Smooth muscle cell of the brain vasculature (primary cell): ENCODE data around the gene HK1.

ENCODE experiments used
- DNase-seq: peaks from one replicate; pipeline ENCODE4 v3.0.0-alpha.2; 2012; ENCODE audit warnings: low read depth, low spot score

The HK1 gene

DNA sequence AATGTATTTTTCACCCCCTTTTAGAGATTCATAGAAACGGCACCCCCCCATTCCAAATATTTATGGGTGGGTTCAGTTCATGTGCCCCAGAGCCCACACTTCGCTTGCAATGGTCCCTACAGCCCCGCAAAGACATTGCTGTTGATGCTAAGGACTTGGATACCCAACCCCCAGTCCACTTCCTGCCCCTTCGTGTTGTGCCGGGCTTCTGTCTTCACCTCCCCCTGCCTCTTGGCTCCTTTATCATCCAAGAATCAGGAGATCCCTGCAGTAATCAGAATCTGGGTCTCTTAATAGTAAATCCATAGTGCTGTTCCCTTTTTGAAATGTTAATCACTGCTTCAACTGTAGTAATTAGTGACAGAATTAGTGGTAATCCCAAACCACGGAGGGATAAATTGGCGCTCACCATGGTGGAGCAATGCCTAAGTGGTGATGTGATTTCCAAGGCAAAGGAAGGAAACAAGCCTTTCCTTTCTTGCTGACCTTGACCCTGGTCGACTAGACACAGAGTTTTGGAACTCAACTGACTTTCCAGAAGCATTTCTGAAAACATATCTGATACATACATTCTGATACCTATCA lies 67.7 kb downstream of the HK1 start:
- DNase-seq, result no peak

DNA sequence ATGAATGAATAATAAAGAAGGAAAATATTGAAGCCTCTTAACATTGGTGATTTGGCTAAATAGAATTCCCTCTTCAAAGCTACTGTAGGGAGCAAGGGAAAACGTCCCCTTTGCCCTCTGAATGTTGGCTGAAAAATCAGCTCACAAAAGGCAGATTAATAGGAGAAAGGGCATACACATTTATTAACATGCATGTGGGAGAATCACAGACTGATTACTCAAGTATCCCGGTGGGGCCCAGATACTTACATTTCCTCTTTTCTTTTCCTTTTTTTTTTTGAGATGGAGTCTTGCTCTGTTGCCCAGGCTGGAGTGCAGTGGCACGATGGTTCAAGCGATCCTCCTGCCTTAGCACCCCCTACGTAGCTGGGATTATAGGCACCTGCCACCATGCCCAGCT lies 68.5 kb downstream of the HK1 start:
- no peak for DNase-seq

DNA sequence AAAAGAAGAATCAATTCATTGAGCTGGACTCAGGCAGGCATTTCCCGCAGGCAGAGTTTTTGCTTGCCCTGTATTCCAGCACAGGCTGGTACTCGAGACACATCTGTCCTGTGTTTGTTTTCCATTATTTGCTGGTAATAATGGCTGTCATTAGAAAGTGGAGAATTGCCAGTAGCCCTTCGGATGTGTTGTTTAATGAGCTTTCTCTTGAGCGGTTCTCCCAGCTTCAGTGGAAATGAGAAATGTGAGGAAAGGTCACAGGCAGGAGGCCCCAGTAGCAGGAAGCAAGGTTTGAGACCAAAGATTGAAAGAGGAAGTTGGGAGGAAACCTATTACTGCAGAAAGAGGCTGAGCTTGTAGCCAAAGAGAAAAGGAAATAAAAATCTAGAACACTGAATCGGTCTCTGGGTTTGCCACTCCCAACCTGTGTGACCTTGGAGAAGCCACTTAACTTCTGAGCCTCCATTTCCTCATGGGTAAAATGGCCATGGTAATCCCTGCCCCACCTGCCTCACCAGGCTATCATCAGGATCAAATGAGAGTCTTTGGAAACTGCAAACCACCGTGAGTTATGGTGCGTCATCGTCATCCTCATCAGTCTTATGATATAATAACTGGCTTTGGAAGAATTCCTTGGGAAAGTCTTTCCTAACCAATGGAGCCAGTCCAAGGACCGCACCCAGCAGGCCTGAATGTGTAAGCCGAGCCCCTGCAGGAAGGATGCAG lies 70.7 kb downstream of the HK1 start:
- DNase-seq, result no peak

DNA sequence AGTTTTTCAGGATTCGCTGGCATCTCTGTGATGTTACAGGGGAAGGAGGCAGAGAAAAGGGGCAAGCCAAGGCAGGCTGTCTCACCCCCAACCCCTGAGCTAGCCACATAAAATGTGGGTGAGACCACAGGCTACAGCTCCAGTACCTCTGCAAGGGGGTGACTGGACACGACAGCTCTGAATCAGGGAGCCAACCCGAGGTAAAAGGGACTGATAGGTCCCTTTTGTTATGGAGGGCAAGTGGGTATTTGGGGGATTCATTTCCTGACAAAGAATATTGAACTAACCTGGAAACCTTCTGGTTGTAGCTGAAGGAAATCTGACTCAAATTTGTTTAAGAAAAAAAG lies 71.2 kb downstream of the HK1 start:
- no peak for DNase-seq

DNA sequence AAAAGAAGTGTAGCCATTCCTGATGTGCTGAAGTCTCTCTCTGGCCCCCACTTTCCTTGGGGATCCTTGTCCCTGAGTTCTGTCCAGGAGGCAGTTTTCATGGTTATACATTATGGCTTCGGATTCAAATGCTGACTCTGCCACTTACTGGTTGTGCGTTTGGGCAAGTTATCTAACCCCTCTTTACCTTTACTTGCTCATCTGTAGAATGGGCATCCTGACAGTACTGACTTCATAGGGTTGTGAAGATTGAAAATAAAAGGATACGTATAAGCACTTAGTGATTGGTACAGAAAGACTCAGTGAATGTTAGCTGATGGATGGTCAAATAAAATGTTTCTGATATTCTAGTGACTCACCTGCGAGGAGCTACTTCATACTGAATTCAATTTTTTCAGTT lies 73.3 kb downstream of the HK1 start:
- DNase-seq, result no peak

DNA sequence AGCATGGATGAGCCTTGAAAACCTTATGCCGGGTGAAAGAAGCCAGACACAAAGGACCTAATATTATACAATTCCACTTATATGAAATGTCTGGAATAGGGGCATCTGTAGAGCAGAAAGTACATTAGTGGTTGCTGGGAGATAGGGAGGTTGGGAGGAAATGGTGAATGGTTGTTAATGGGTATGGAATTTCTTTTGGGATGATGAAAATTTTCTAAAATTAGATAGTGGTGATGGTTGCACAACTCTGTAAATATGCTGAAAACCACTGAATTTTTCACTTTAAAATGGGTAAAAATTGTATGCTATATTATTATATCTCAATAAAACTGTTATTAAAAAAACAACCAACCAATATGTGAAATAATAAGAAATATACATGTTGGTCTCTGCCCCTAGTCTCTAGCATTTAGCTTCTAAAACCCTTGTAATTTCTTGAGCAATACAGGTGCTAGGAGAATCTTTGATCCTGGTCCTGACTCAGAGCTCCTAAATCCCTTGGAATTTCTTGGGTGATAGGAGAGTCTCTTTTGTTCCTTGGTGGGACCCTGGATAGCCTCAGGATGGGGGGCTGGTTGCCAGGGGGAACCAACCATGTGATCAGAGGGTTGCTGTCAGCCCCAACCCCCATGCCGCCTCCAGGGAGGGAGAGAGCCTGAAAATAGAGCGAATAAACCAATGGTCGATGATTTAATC lies 74.4 kb downstream of the HK1 start:
- DNase-seq, result no peak

DNA sequence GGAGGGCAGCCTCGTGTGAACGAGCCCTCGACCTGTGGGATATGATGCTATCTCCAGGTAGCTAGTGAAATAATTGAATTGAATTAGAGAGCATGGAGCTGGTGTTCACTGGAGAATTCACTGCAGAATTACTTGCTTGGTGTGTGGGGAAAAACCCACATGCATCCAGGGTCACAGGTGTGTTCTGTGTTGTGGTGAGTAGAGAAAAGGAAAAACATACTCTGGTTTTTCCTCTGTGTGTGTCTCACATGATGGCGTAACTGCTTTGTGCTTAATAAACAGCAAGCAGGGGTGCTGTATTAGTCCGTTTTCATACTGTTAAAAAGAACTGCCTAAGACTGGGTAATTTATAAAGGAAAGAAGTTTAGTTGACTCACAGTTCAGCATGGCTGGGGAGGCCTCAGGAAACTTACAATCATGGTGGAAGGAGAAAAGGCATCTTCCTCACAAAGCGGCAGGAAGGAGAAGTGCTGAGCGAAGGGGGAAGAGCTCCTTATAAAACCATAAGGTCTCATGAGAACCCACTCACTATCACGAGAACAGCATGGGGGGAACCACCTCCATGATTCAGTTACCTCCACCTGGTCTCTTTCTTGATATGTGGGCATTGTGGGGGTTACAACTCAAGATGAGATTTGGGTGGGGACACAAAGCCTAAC lies 75.8 kb downstream of the HK1 start:
- DNase-seq, result no peak

DNA sequence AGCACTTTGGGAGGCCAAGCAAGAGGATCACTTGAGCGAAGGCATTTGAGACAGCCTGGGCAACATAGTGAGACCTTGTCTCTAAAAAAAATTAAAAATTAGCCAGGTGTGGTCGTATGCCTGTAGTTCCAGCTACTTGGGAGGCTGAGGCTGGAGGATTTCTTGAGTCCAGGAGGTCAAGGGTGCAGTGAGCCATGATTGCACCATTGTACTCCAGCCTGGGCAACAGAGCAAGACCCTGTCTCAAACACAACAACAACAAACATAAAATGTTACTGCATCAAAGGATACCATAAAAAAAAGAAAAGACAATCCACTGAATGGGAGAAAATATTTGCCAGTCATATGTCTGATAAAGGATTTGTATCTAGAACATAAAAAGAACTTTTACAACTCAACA lies 77.9 kb downstream of the HK1 start:
- no peak for DNase-seq

DNA sequence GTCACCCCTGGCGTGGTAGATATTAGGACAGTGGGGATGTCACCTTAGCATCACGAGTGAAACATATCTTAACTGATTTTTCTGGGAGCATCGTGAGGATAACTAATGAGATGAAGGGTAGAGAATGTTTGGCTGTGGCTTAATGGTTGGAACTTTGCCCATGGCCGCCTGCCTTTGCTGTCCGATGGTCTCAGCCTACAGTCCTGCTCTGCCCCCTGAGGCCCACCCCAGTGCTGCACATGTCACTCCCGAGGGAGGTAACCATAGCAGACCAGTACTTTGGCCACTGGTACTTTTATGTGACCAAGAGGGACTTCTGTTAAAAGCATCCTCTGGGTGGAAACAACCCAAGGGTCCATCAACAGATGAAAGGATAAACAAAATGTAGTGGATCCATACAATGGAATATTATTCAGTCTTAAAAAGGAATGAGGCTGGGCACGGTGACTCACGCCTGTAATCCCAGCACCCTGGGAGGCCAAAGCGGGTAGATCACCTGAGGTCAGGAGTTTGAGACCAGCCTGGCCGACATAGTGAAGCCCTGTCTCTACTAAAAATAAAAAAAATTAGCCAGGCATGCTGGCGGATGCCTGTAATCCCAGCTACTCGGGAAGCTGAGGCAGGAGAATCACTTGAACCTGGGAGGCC lies 80.0 kb downstream of the HK1 start:
- DNase-seq, result no peak

DNA sequence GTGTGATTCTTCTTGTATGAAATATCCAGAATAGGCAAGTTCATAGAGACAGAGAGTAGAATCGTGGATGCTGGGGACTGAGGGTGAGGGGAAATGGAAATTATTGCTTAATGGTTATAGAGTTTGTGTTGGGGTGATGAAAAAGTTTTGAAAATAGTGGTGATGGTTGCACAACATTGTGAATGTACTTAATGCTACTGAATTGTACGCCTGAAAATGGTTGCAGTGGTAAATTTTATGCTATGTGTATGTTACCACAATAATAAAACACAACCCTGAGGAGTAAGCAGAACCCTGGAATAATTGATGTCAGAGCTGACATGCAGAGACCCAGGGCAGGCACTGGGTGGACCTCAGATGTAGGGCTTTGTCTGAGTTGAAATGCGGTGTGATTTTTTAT lies 80.9 kb downstream of the HK1 start:
- no peak for DNase-seq

DNA sequence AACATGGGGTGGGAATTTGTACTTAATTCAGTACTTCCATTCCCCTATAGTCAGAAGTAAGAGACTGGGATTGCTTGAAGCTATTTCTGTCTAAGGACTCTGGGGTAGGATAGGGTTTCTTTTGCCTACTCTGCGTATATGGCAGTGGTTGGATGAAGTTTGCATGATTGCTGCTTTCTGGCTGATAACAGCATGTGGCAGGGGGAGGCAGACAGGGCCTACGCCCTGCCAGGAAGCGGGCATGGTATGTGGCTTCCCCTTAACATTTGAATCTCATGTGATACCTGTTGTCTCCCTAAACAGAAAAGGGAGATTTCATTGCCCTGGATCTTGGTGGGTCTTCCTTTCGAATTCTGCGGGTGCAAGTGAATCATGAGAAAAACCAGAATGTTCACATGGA lies 81.3 kb downstream of the HK1 start:
- DNase-seq, result no peak

DNA sequence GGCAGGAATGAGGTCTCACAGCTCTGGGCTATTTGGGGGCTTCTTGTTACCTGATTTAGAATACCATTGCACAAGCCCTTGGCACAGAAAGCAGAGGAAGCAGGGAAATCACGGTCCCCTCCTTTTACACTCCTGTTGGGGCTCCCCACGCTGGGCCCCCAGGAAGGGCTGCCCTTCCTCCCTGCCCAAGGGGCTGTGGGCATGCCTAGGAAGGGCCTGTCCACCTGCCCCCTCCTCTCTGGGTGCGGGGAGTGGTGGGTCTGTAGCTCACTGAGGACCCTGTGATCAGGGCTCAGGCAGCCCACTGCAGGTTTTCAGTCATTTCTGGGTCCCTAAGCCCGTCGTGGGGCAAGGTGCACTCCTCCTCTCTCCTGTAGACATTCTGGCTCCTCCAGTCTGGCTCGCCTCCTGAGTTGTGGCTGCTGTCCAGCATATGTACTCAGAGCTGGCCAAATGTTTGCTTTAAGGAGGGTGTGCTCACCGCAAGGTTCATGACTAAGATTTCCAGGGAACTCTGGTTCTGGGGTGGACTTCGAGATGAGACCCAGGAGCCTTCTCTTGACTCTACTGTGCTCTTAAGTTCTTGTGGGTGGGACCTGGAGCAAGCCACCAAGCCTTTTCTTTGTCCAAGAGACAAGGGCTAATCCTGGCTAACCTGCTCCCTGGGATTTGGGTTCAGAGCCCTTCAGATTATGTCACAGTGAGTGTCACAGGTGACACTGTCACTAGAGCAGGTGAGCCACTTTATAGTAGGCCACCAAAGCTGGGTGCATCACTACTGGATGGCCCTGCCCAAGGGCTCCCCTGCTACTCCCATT lies 82.4 kb downstream of the HK1 start:
- peak; percentile 57 for DNase-seq

DNA sequence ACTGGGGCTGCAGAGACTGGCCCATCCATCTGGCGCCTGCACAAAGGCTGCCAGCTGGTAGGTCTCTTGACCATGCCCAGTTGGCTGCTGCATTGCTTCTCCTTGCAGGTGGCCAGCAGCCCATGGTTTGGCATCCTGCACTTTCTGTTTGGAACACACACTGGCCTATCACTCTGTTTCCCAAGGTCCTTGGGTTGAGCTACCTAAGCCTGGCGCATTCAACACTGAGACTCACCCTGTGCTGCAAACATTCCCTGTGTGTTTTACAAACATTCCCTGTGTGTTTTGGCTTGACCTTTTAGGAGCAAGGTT lies 83.0 kb downstream of the HK1 start:
- DNase-seq, result no peak

DNA sequence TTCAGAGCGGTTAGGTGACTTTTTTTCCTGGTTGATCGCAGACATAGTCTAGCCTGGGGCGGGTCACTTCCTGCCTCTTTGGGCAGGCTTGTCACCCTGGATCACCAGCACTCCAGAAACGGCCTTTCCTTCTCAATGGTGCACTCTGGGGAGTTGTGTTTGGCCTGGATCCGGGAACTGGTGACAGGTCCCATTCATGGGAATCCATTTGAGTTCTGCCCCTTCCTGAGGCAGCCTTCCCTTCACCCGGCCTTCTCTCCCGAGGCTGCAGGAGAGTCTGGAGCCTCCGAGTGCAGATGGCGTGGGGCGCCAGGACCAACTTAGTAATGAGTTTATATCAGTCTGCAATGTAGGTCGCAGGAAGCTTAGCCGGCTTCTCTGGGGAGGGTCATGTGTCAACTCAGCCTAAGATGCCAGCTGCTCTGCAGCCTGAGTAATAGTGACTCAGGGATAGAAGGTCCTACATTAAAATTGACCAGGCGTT lies 84.2 kb downstream of the HK1 start:
- no peak for DNase-seq

DNA sequence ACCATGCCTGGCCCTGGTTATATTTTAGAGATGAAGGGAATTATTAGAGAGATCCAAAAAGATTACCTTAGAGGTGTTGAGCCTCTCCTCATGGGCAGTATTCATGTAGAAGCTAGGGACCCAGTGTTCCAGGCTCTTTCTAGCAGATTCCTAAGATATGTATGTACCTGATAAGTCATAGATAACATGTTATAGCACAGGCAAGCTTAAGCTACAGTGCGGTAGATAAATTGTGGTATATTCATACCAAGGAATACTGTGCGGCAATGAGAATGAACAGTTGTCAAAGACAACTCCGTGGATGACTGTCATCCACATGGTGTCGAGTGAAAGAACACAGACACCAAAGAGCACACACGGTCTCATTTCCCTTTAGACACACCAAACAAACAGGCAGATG lies 85.4 kb downstream of the HK1 start:
- DNase-seq, result no peak

DNA sequence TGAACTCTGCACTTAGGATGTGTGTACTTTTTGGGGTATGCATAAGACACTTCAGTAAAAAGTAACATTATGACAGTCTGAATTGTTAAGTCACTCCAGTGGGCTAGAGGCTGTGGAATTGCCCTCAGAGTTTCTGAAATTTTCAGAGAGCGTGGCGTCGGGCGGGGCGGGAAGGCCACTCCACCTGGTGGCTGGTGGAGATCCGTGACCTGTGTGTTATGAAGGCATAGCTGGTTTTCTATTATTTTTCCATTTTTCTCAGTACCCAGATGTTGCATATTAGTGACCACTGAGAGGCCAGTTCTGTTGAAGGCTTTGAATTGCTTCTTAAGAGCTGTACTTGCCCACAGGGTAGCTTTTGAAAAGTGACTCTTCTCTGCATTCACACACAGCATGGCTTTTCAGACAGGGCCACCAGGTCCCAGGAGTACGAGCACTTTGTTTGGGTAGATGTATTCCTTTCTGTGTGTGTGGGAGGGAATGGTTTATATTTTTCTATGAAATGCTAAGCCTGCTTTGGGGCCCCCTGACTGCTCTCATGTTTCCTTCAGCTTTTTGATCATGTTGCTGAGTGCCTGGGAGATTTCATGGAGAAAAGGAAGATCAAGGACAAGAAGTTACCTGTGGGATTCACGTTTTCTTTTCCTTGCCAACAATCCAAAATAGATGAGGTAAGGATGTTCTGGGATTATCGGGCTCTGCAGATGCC lies 86.1 kb downstream of the HK1 start:
- DNase-seq, result no peak

DNA sequence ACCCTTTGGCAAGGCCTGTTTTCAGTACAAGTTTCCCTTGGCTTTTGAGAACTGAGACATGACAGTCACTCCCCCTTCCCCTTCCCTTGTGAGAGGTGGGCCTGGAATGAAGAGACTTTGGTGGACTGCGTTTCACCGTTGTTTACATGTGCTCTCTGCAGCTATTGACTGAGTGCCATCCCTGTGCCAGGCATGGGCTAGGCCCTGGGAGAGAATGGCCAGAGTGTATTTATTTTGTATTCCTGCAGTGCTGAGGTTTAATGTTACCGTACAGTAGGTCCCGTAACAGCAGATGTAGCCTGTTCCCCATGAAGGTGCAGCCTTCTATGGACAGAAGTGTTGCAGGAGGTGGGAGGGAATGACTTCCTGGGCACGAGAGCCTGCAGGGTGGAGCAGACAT lies 88.4 kb downstream of the HK1 start:
- DNase-seq, result no peak

DNA sequence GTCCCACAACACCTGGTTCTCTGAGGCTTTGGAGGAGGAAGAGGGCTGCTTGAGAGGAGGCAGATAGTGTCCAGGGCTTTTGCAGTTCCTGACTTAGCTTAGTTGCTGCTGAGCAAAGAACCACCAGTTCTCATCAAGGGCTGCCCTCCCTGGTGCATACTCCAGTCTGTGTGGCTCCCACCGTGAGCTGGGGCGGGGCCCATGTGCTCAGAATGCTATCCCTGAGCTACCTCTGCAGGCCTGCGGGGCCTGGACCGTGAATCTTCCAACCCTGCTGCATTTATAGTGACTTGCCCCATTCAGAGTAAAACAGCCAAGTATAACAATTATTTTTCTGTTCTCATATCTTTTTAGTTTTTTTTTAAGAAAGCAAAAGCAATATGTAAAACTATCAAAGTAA lies 89.2 kb downstream of the HK1 start:
- no peak for DNase-seq

DNA sequence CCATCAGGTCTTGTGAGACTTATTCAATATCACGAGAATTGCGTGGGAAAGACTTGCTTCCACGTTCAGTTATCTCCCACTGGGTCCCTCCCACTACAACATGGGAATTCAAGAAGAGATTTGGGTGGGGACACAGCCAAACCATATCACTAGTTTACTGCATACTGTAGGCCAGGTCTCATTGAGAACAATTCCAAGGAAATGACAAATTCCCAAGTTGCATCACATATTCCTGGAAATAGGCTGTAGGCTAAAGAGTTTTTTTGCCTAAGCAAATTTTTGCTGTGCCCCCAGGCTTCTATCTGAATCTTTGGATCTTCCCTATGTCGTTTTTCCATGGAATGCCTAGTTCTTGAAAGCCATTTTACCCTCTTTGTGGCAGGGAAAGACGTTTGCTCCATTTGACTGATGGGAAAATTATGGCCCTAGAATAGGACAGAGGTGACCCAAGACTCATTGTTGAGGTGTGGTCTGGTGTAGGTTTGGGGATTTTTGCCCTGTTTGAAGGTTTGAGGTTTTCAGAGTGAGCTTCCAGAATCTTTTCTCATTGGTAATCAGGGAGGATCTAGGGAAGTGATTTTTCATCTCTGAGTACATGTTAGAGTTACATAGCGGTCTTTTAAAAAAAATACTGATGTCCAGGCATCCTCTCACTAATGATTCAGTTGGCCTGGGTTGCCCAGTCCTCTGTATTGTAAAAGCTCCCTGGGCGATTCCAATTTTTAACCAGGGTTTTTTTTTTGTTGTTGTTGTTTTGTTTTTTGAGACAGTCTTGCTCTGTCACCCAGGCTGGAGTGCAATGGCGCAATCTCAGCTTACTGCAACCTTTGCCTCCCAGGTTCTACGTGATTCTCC lies 94.1 kb downstream of the HK1 start:
- no peak for DNase-seq

DNA sequence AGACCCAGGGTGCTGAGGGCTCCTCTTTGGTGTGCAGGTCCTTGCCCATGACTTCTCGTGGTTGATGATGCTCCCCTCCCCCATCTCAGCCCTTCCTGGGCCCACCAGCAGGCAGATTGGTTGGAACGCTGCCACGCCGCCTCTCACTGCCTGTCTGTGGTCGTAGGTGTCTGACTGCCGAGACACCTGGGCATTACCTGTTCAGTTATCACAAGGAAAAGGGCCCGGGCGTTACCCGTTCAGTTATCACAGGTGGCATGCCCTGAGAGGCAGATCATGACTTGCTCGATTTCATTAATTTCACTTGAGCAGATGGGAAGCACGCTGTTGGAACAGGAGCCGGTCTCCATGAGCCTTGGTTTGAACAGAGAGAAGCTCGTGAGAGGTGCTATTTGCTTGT lies 95.9 kb downstream of the HK1 start:
- DNase-seq, result no peak
